Measurements from ENCODE around the gene HOXA3. TPM values are rescaled to one million over a fixed set of nuclear protein-coding genes. Genes with fewer than 3 reads are reported as not detected.

HOXA3 gene
- total RNA-seq, 2 donors from 2014 or later: not detected

DNA sequence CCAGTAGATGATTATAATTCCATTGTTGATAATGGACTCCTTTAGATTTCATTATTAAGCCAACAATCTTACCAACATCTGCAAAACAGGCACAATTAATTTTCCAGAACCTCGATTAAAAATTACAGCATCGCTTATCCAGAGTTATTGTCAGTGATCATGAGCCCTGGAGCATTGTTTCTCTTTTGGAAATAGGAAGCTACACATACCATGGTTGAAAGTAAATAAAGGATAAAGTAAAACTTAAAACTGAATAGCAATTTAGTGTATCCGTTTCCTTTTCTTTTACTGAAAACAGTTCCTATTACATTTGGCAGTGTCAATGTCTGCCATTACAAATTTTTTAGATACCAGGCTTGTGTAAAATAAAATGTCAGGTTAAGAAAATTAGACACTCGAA lies 40.0 kb downstream of the HOXA3 start:
- ATAC-seq: no peak
- Mint-ChIP-seq H3K36me3 (no peaks in the 10 kb centered on the region), H3K9me3 (no peaks in the 10 kb centered on the region), H3K27ac (no peak overlapping the region)
- no peak for DNase-seq (ENCODE audit: low spot score in 2 of 2)

DNA sequence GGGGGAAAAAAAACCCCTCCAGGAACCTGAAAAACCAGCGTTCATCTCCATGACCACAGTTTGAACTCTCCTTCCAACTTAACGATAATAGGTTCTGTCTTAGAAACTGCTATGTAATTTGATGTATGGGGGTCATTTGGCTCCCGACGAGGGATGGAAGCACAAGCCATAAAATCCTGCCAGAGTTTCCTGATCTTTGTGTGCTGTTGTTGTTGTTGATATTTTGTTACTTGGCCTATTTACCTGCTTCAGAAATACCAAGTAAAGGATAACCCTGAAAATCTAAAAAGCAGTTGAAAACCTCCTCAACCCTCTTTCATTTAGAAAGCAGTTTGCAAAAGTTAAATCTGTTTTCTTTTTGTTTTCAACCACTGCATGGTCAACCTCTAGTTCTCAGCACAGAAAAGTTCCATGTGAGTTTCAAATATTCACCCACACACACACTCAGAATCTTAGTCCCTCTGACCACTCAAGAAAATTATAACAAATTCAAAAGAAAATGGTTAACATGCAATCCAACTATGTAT lies 40.6 kb downstream of the HOXA3 start:
- no peaks in the 10 kb centered on the region for H3K9me3 Mint-ChIP-seq
- no peak for ATAC-seq
- H3K36me3 Mint-ChIP-seq: no peaks in the 10 kb centered on the region
- no peak for DNase-seq (ENCODE audit: low spot score in 2 of 2)
- no peak overlapping the region for H3K27ac Mint-ChIP-seq

DNA sequence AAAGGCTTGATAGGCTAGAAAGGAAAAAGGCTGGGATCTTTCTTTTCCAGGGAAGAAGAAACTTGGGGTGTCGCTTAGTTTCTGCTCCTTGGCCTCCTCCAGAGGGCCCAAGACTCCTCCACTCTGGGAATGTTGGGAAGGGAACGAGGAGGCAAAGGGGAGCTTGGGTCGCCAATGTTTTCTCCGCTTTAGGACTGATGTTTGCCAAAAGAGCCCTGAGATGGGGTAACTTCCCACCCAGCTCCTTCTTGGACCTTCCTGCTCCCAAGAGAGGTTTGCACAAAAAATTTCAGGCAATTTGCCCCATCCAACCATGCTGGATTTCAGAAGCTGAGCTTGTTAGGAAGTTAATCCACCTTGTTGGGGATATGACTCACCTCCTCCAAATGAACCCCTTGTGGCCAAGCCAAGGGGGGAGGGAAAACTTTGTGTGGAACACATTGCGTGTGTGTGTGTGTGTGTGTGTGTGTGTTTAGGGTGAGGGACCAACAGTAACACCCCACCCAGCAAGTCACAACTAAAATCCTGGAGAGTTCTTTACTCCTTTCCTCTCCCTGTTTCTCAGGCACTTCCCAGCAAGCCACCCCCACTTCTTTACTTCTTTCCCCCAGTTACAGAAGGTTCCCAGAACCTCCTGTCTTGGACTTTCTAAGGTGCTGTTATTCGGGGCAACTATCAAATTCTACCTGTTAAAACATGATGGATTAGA lies 41.2 kb downstream of the HOXA3 start:
- Mint-ChIP-seq H3K9me3 (no peaks in the 10 kb centered on the region), H3K36me3 (no peaks in the 10 kb centered on the region), H3K27ac (no peak overlapping the region)
- no peak for DNase-seq (ENCODE audit: low spot score in 2 of 2)
- ATAC-seq: no peak

DNA sequence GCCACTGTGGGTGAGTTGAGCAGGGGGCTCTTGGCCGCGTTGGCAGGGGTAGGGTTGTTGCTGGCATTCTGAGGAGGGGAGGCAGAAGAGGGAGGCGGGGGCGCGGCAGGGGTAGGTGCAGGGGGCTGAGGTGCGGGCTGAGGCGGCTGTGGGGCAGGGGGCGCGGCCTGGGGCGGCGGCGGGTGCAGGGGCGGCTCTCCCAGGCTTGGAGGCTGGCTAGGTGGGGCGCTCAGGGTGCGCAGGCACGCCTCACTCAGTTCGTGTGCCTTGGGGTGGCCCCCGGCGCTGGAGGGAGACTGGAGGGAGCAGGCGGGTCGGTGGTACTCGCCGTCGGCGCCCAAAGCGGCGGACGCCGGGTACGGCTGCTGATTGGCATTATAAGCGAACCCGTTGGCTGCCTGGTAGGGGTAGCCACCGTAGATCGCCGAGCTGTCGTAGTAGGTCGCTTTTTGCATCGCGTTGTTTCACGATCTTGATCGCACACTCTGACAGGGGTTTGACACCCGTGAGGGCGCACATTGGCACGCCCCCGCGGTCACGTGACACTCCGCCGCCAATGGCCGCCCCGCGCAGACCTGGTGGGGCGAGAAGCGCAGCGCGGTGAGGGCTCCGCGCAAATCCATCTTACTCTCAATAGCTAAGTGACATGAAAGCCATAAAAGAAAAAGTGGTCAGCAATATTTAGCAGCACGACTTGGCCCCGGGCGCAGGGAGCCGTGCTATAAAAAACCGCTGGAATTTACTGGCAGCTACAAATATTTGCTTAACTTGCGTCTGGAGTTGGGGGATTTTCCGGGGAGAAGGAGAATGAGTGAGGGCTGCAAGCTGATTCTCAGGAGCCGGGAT lies 42.0 kb downstream of the HOXA3 start:
- Mint-ChIP-seq H3K27ac (no peak overlapping the region), H3K9me3 (no peaks in the 10 kb centered on the region), H3K36me3 (no peaks in the 10 kb centered on the region)
- ATAC-seq (no peak), DNase-seq (ENCODE audit: low spot score in 2 of 2) (no peak)

DNA sequence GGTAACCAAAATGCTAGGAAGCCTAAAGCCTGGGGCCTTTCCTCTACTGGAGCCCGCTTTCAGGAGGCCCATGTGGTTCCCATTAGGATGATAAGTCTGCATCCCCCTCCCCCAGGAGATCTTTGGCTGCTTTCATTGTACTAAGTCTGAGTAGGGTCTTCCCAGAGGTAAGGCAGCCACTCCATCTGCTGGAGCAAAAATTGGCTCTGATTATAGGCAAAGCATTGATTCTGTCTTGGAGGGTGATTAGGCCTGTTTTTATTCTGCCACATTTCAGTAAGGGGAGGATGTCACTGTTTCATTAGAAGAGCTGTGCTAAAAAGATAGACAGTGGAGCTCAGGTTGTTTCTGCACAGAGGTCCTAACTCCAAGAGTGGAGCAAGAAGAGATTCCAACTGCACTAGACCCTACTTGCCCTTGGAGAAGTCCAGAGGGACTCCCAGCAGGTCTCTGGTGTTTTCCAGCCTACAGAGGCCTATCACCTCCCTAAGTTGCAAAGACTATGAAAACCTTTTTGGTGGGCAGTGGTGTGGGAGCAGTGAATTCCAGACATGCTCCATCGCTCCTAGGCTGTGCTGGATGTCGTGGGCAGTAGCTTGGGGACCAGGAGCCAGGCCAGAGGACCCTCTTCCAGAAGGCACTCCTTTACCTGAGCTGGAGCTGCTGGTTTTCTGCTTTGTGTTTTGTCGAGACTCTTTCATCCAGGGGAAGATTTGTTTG lies 42.8 kb downstream of the HOXA3 start:
- no peaks in the 10 kb centered on the region for H3K9me3 Mint-ChIP-seq
- no peak for ATAC-seq
- DNase-seq (ENCODE audit: low spot score in 2 of 2): no peak
- H3K27ac Mint-ChIP-seq: no peak overlapping the region
- no peaks in the 10 kb centered on the region for H3K36me3 Mint-ChIP-seq

DNA sequence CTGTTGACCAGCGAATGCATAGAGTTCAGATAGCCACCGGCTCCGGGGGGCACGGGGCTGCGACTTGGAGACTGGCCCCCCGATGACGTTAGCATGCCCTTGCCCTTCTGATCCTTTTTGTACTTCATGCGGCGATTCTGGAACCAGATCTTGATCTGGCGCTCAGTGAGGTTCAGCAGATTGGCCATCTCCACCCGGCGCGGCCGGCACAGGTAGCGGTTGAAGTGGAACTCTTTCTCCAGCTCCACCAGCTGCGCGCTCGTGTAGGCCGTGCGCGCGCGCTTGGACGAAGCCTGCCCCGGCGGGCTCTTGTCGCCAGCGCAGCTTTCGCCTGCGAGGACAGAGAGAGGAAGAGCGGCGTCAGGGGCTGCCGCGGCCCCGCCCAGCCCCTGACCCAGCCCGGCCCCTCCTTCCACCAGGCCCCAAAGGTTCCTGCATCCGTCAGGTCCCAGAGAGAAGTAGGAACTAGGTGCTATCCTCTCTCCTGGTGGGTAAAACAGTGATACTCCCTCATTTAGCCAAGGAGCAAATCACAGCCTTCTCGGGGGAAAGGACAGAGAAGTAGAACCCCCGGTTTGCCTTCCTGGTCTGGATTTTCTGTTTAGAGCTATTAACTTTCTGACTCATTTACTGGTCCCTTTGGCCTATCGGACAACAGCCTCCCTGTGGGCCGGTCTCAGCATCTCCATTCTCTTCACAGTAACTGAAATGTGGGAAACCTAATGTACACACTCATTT lies 43.8 kb downstream of the HOXA3 start:
- H3K9me3 Mint-ChIP-seq: no peaks in the 10 kb centered on the region
- ATAC-seq: no peak
- H3K27ac Mint-ChIP-seq: no peak overlapping the region
- no peak for DNase-seq (ENCODE audit: low spot score in 2 of 2)
- peaks cover 0 to 6% of the 10 kb centered on the region in 2 donors for H3K36me3 Mint-ChIP-seq

DNA sequence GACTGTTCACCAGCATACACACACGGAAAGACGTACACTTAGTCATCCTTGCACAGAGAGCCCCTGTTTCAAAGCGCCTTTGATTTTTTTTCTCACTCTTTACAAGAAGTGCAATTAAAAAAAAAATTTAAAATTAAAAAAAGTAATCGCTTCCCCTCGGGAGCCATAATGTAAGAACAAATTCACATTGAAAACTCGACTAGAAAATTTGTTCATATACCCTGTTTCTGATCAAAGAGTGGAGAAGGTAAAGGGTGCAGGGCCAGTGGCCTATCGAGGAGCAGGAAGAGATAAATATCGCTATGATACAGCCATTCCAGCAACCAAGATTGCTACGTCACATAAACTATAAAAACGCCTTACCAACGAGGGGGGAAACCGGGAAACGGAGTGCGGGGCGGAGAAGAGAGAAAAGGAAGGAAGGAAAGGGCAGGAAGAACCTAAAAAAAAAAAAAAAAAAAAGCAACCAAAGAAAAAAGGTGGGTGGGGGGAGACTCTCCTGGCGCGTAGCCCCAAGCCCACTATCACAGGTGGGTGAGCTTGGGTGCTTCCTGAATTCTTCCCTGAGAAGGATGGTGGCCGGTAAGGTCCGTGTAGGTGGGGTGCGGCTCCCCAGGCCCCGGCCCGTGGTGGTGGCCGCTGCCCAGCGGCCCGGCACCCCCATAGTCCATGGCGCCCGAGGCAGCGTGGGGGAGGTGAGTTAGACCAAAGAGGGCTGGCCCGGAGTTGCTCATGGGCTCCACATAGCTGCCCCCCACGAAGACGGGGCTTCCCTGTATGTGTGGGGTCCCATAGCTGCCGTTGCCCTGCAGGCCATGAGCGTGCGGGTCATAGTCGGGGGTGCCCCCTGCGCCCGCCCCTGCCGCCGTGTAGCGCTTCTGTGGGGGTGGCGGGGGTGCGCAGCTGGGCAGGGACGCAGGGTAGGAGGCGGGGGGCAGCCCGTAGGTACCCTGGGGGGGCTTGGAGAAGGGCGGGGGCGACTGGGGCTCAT lies 44.7 kb downstream of the HOXA3 start:
- Mint-ChIP-seq H3K36me3 (peaks cover 0 to 11% of the 10 kb centered on the region in 2 donors), H3K9me3 (no peaks in the 10 kb centered on the region), H3K27ac (no peak overlapping the region)
- ATAC-seq (no peak), DNase-seq (ENCODE audit: low spot score in 2 of 2) (no peak)

DNA sequence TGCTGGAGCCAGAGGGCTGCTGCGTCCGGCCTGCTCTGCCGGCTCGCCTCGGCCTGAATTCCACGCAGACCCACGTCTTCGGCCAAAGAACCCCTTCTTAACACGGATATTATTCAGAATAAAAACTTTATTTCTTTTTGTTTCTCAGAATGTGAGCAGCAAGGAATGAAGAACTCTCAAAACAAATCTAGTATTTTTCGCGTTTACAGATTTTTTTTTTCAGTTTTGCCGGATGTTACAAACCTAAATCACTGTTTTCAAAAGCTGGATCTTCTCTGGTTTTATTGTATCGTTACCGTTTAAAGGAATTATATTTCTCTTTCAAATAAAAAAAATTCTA lies 45.5 kb downstream of the HOXA3 start:
- Mint-ChIP-seq H3K36me3 (peaks cover 0 to 14% of the 10 kb centered on the region in 2 donors), H3K27ac (no peak overlapping the region), H3K9me3 (no peaks in the 10 kb centered on the region)
- ATAC-seq (no peak), DNase-seq (ENCODE audit: low spot score in 2 of 2) (no peak)

DNA sequence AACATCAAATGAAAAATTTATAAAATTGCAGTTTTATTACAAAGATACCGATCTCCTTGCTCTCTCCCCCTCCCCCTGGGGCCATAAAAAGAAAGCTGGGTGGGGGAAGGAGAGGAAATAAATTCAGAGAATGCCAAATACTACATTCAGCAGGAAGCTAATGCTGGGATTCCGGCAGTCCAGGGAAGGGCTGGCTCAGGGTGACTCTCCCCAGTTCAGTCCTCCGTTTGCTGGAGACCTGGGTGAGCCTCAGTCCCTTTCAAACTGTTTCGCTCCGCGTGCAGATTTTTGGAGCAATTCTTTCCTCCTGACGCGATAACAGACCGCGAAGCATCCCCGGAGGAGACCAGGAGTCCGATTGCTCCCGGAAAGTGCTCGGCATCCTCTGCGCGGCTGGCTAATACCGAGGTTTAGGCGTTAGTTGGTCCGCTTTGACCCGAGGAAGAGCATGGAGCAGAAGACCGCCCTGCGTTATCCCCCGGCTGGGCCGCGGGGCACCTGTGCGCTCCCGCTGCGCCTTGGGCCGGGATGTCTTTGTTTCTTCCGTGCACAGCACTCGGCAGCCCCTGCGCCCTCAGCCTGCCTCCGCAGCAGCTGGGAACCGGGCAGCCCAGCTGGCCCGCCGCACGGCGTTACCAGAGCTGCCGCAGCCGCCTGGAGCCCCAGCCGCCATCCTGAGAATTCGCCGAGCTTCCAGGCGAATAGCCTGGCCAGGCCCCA lies 46.0 kb downstream of the HOXA3 start:
- no peak for ATAC-seq
- DNase-seq (ENCODE audit: low spot score in 2 of 2): no peak
- peaks cover 0 to 19% of the 10 kb centered on the region in 2 donors for H3K36me3 Mint-ChIP-seq
- H3K9me3 Mint-ChIP-seq: no peaks in the 10 kb centered on the region
- no peak overlapping the region for H3K27ac Mint-ChIP-seq

DNA sequence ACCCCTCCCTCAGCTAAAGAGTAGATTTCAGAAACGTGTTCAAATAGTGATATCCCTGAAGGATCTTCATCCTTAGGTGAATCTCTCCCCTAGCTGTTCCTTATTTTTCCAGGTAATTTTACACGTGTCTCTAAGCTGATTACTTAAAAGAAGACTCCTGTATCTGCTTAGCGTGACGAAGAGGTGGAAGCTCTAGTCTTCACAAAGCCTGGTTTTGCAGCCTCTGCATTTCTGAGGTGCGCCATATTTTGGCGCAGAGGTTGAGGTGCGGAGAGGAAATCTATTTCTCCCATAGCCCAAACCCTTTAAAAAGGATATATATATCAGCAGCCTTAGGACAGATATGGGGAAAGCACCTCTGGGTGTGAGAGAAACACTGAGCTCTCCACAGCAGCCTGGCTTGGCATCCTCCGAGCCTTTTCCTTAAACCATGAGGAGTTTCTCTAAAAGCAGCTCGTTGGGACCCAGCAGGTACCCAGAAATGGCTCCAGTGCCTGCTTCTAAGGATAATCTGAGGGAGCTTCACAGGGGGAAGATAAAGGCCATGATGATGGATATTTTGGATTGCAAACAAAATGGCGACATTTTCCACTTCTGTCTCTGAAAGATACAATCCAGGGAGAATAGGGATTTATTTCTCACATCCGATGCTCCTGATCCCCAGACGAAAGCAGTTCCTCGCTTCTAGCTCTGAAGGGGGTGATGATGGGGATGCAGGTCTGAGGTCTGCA lies 46.9 kb downstream of the HOXA3 start:
- Mint-ChIP-seq H3K9me3 (no peaks in the 10 kb centered on the region), H3K27ac (no peak overlapping the region), H3K36me3 (peaks cover 0 to 24% of the 10 kb centered on the region in 2 donors)
- ATAC-seq (no peak), DNase-seq (ENCODE audit: low spot score in 2 of 2) (no peak)

DNA sequence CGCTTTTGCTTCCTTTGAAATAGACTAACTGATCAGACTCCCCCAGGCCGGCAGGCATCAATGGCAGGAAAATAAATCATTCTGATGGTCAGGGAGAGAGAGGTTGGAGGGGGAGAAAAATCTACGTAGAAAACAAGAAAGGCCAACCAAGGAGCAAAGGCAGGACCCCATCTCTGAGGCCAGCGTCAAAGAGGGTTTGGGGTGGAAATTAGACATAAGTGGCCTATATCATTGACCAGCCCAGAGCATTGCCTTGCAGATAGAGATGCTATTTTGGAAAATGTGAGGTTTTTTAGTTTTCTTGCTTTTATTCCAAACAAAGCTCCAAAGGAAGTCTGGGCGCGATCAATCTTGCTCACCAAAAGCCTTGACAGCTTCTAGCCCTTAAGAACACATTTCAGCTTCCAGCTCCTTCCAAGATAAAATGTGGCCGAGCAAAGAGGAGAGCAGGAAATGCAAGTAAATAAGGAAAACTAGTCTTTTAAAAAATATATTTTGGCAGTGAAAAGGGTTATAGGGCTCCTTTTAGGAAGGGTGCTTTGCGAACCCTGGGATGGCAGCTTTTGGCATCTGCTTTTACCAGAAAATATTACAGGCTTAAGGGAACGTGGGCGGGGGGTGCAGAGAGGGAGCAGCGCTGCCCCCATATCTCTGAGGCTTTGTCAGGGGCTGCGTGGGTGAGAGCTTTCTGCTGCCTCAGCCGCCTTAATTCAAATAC lies 47.9 kb downstream of the HOXA3 start:
- Mint-ChIP-seq H3K36me3 (peaks cover 0 to 28% of the 10 kb centered on the region in 2 donors), H3K27ac (no peak overlapping the region), H3K9me3 (no peaks in the 10 kb centered on the region)
- DNase-seq (ENCODE audit: low spot score in 2 of 2) (no peak), ATAC-seq (no peak)

DNA sequence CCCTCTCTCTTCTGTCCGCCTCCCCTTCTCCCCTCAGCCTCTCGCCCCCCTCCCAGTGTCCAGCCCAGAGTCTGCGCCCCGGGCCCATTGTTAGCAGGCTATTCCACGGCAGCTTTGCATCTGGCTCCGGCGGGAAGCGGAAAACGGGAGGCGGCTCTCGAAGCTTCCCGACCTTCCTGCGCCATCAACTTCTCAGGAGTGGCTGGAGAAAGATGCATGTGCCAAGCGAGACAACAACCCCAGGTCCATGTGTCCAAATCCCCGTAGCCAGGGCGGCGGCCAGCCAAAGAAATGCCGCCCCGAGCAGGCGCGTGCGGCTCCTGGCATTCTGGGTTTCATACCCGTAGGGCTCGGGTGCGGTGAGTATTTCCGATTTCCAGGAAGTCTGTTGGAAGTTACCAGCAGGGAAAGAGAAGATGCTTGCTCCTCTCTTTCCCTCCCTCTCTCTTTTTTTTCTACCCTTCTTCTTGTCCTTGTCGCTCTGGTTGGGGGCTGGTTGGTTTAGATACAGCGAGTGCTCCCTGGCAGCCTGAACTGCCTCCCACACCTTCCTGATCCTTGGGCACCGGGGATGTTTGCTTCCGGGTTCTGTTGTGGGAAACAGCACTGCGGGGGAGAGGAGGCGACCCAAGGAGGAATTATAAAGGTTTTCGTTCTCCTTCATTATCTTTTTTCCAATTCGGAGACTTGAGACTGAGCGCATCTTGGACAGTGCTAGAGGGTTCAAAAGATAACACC lies 48.7 kb downstream of the HOXA3 start:
- no peaks in the 10 kb centered on the region for H3K9me3 Mint-ChIP-seq
- no peak overlapping the region for H3K27ac Mint-ChIP-seq
- ATAC-seq (no peak), DNase-seq (ENCODE audit: low spot score in 2 of 2) (no peak)
- H3K36me3 Mint-ChIP-seq: peaks cover 5 to 36% of the 10 kb centered on the region in 2 donors

Measured in activated naive CD4-positive, alpha-beta T cell treated with anti-CD3 and anti-CD28 coated beads, Interleukin-2, amount 50 U/mL, for 72 hours (primary cell).